22Rv1 (cell line): ENCODE results near the gene PBX2.
"Not testable (repeated sequence)": the region's sequence is repeated elsewhere in the genome, so short reads cannot be mapped to it uniquely, and the experiment has no call there.

Experiments used
- ZFX ChIP-seq: fragments of 450-650 bp; IDR thresholded peaks from 2 replicates; pipeline ENCODE4 v1.6.1; 2017; ENCODE audit warnings: antibody characterized with exemption, borderline replicate concordance
- TF ChIP-seq, protein P1 (sequence below): fragments of 450-650 bp; IDR thresholded peaks from 2 replicates; pipeline ENCODE4 v1.5.1; 2017; ENCODE audit warnings: mild to moderate bottlenecking

DNA sequence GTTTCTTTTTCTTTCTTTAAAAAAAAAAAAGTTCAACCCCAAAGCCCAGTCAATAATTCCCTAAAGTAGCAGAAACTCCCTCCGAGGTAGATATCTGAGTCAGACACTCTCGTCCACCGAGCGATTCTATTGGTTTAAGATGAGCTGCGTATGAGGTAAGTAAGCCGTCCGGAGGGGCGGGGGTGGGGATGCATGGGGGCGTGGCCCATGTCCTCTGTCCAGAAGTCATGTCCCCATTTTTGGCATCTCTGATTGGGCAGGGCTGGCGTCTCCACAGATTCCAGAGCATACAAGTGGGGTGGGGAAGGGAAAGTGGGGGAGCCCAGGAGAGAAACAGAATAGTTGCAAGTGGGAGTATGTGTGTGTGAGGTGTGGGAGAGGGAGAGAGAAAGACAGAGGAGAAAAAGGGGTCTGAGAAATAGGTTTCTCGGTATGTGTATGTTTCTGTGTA is 4.3 kb downstream of the PBX2 start:
- TF ChIP-seq, protein P1, sequence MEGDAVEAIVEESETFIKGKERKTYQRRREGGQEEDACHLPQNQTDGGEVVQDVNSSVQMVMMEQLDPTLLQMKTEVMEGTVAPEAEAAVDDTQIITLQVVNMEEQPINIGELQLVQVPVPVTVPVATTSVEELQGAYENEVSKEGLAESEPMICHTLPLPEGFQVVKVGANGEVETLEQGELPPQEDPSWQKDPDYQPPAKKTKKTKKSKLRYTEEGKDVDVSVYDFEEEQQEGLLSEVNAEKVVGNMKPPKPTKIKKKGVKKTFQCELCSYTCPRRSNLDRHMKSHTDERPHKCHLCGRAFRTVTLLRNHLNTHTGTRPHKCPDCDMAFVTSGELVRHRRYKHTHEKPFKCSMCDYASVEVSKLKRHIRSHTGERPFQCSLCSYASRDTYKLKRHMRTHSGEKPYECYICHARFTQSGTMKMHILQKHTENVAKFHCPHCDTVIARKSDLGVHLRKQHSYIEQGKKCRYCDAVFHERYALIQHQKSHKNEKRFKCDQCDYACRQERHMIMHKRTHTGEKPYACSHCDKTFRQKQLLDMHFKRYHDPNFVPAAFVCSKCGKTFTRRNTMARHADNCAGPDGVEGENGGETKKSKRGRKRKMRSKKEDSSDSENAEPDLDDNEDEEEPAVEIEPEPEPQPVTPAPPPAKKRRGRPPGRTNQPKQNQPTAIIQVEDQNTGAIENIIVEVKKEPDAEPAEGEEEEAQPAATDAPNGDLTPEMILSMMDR: not testable (repeated sequence)
- TF ChIP-seq ZFX: not testable (repeated sequence)
